Liver (tissue), 9 donors: Measurements from ENCODE around the gene IFT172. TPM values are rescaled to one million over a fixed set of nuclear protein-coding genes. Genes with fewer than 3 reads are reported as not detected.
A peak's percentile ranks its signal among the peaks of the same experiment; 100 is the strongest.

Experiments used
- DNase-seq: peaks from one replicate; pipeline ENCODE4 v3.0.0-alpha.2; 2017; ENCODE audit warnings: low spot score
- H3K27ac ChIP-seq, 2 donors: one replicate each; pipeline ENCODE4 v1.7.0; 2013; ENCODE audit warnings: inconsistent platforms in 2 of 2, low read length in 2 of 2, control low read depth in 1 of 2, low read depth in 1 of 2, mild to moderate bottlenecking in 1 of 2
- H3K27me3 ChIP-seq, 4 donors: one replicate each; pipeline versions ENCODE4 v1.6.1 to v1.7.0; 2013; ENCODE audit warnings: low read length in 3 of 4, inconsistent platforms in 1 of 4, mild to moderate bottlenecking in 1 of 4, moderate library complexity in 1 of 4; ENCODE audit not compliant: control insufficient read depth in 4 of 4, insufficient read depth in 4 of 4
- H3K36me3 ChIP-seq, 4 donors: one replicate each; pipeline versions ENCODE4 v1.6.1 to v1.7.0; 2013; ENCODE audit warnings: low read length in 3 of 4, mild to moderate bottlenecking in 3 of 4, low read depth in 1 of 4, moderate library complexity in 1 of 4; ENCODE audit not compliant: control insufficient read depth in 4 of 4, insufficient read depth in 3 of 4
- H3K4me1 ChIP-seq, 4 donors: one replicate each; pipeline versions ENCODE4 v1.6.1 to v1.7.0; 2013; ENCODE audit warnings: low read length in 3 of 4, mild to moderate bottlenecking in 3 of 4, moderate library complexity in 1 of 4; ENCODE audit not compliant: control insufficient read depth in 4 of 4, insufficient read depth in 4 of 4
- H3K4me3 ChIP-seq, 3 donors: one replicate each; pipeline versions ENCODE4 v1.6.1 to v1.7.0; 2013; ENCODE audit warnings: low read length in 3 of 3, control low read depth in 1 of 3, low read depth in 1 of 3, mild to moderate bottlenecking in 1 of 3
- H3K9ac ChIP-seq, 2 donors: one replicate each; pipeline ENCODE4 v1.7.0; 2013; ENCODE audit warnings: low read length in 2 of 2, mild to moderate bottlenecking in 2 of 2, moderate library complexity in 2 of 2, control low read depth in 1 of 2, low read depth in 1 of 2
- H3K9me3 ChIP-seq, 4 donors: one replicate each; pipeline versions ENCODE4 v1.6.1 to v1.7.0; 2013; ENCODE audit warnings: low read length in 3 of 4; ENCODE audit not compliant: control insufficient read depth in 4 of 4
- FOXA1 ChIP-seq: IDR thresholded peaks from 2 replicates; pipeline ENCODE4 v1.6.1; 2016; ENCODE audit warnings: antibody characterized with exemption
- GABPA ChIP-seq, 2 donors: IDR thresholded peaks in 1 of 2; conservative IDR thresholded peaks in 1 of 2; 2 replicates each; pipeline ENCODE4 v1.6.1; 2016; ENCODE audit warnings: antibody characterized with exemption in 2 of 2, mild to moderate bottlenecking in 1 of 2, moderate library complexity in 1 of 2
- HNF4G ChIP-seq: IDR thresholded peaks from 2 replicates; pipeline ENCODE4 v1.6.1; 2016; ENCODE audit warnings: antibody characterized with exemption
- JUND ChIP-seq, 2 donors: IDR thresholded peaks; 2 replicates each; pipeline ENCODE4 v1.6.1; 2016; ENCODE audit warnings: antibody characterized with exemption in 2 of 2
- MAX ChIP-seq: IDR thresholded peaks from 2 replicates; pipeline ENCODE4 v1.6.1; 2016; ENCODE audit warnings: antibody characterized with exemption
- NR2F2 ChIP-seq: IDR thresholded peaks from 2 replicates; pipeline ENCODE4 v1.6.1; 2016; ENCODE audit warnings: antibody characterized with exemption
- REST ChIP-seq: IDR thresholded peaks from 2 replicates; pipeline ENCODE4 v1.6.1; 2016; ENCODE audit warnings: antibody characterized with exemption, mild to moderate bottlenecking
- SP1 ChIP-seq: IDR thresholded peaks from 2 replicates; pipeline ENCODE4 v1.6.1; 2018; ENCODE audit warnings: antibody characterized with exemption, mild to moderate bottlenecking
- ZBTB33 ChIP-seq: IDR thresholded peaks from 2 replicates; pipeline ENCODE4 v1.6.1; 2016; ENCODE audit warnings: antibody characterized with exemption
- WGBS: extraction: QIAGEN DNeasy Blood & Tissue Kit; methylation state at CpG from one replicate; pipeline ENCODE4 v1.1.7; 2013; 5-methylcytosine and 5-hydroxymethylcytosine counted together
- polyA plus RNA-seq, 2 donors: library from polyadenylated mRNA; stranded (reverse) in 1 of 2; unstranded in 1 of 2; fragments of 200-250 nt in 1 of 2; fragments of >200 nt in 1 of 2; fragmentation: Nextera tagmentation in 1 of 2; extraction: Ambion mirVana in 1 of 2; gene quantifications; one replicate each; pipeline versions ENCODE4 v1.2.1 to v1.2.3, GENCODE V29; 2013 to 2015
- total RNA-seq, 2 donors: library from RNA; depleted of rRNA; stranded (reverse); fragments of >200 nt; gene quantifications; one replicate each; pipeline ENCODE4 v1.2.3, GENCODE V29; 2014
- donor health status: healthy.
- donor health status: healthy.
- donor health status: healthy.
- donor health status: healthy.
- donor health status: healthy.

IFT172 gene
- total and polyA plus RNA-seq, 4 donors: 2.6 to 9.8 (median 6.3) TPM

- TF ChIP-seq ZBTB33 (no peak), FOXA1 (no peak), MAX (no peak), GABPA (IDR thresholded peaks at IDR 0.05 in 1 of 2, conservative IDR thresholded peaks at IDR 0.05 in 1 of 2) (no peak), SP1 (no peak), HNF4G (no peak)
Measured at GRCh38 chr2:27435628-27436027, 53.9 kb downstream of the IFT172 start (continued).

- H3K27ac ChIP-seq: no peak overlapping the region
- H3K4me3 ChIP-seq: no peak overlapping the region
- no peak for TF ChIP-seq GABPA (IDR thresholded peaks at IDR 0.05 in 1 of 2, conservative IDR thresholded peaks at IDR 0.05 in 1 of 2)
- no peak for TF ChIP-seq HNF4G
- TF ChIP-seq MAX: no peak
- no peak for TF ChIP-seq JUND (IDR thresholded peaks at IDR 0.05)
- no peak for TF ChIP-seq NR2F2
- DNase-seq: no peak
- peaks cover 3 to 32% (median 29%) of the 10 kb centered on the region in 4 donors for H3K36me3 ChIP-seq
- H3K9ac ChIP-seq: no peak overlapping the region
- no peaks in the 10 kb centered on the region for H3K27me3 ChIP-seq
- no peaks in the 10 kb centered on the region for H3K9me3 ChIP-seq
- peaks cover 0 to 23% (median 15%) of the 10 kb centered on the region in 4 donors for H3K4me1 ChIP-seq
Measured at GRCh38 chr2:27431395-27431794, 58.1 kb downstream of the IFT172 start.

GRCh38 chr2:27428978-27429541, 60.5 kb downstream of the IFT172 start:
- peak; percentile 88 for DNase-seq
- peaks cover 2 to 11% (median 8%) of the 10 kb centered on the region in 4 donors for H3K36me3 ChIP-seq
- H3K4me3 ChIP-seq: peak overlapping the region; percentile 73 to 97 (median 91)
- WGBS: under 1% methylated on average over 51 of the region's 51 CpGs
- TF ChIP-seq REST: peak; percentile 43
- TF ChIP-seq FOXA1: no peak
- TF ChIP-seq NR2F2: no peak
- peak overlapping the region; percentile 97 to 98 for H3K27ac ChIP-seq
- H3K27me3 ChIP-seq: no peaks in the 10 kb centered on the region
- H3K9me3 ChIP-seq: no peaks in the 10 kb centered on the region
- peaks cover 3 to 23% (median 15%) of the 10 kb centered on the region in 4 donors for H3K4me1 ChIP-seq
- peak overlapping the region; percentile 85 to 92 for H3K9ac ChIP-seq
